Stimulated activated naive CD8-positive, alpha-beta T cell treated with anti-CD3 and anti-CD28 coated beads, Interleukin-15, Interleukin-2, amounts not matched to agents 100 ng/mL and 50 ng/mL, for 24 hours (primary cell): ENCODE data around the gene GMPR.

ENCODE experiments used
- H3K27ac Mint-ChIP-seq: one replicate; pipeline ENCODE4 v1.8.0; 2021; ENCODE audit warnings: mild to moderate bottlenecking, mixed read lengths
- H3K27me3 Mint-ChIP-seq: one replicate; pipeline ENCODE4 v1.8.0; 2021; ENCODE audit warnings: mixed read lengths
- H3K36me3 Mint-ChIP-seq: one replicate; pipeline ENCODE4 v1.8.0; 2021; ENCODE audit warnings: low read depth, mixed read lengths
- H3K4me1 Mint-ChIP-seq: one replicate; pipeline ENCODE4 v1.8.0; 2021; ENCODE audit warnings: low read depth, mixed read lengths
- H3K4me3 Mint-ChIP-seq: one replicate; pipeline ENCODE4 v1.8.0; 2021; ENCODE audit warnings: mild to moderate bottlenecking, mixed read lengths
- H3K9me3 Mint-ChIP-seq: one replicate; pipeline ENCODE4 v1.8.0; 2021; ENCODE audit warnings: mixed read lengths

GMPR gene

GRCh38 chr6:16344756-16345155, 106.4 kb downstream of the GMPR start:
- peaks cover 11% of the 10 kb centered on the region for H3K4me1 Mint-ChIP-seq
- H3K27ac Mint-ChIP-seq = no peak overlapping the region
- no peaks in the 10 kb centered on the region for H3K27me3 Mint-ChIP-seq
- peaks cover 9% of the 10 kb centered on the region for H3K36me3 Mint-ChIP-seq
- no peak overlapping the region for H3K4me3 Mint-ChIP-seq
- H3K9me3 Mint-ChIP-seq = no peaks in the 10 kb centered on the region
